BLaER1 treated with 17β-estradiol and CSF1 and Interleukin-3, amounts not matched to agents 10 nM and 100 nM (cell line): ENCODE results near the gene COG5.

Experiments used
- H3K27ac ChIP-seq, 11 experiments: shearing (Covaris generic); formaldehyde crosslinking; 2 replicates each; pipeline ENCODE4 v1.8.1; 2022
- H3K27me3 ChIP-seq, 11 experiments: shearing (Covaris generic); formaldehyde crosslinking; 2 replicates each; pipeline ENCODE4 v1.8.1; 2022
- H3K36me3 ChIP-seq, 11 experiments: shearing (Covaris generic); formaldehyde crosslinking; 2 replicates each; pipeline ENCODE4 v1.8.1; 2022
- H3K4me1 ChIP-seq, 10 experiments: shearing (Covaris generic); formaldehyde crosslinking; 2 replicates each; pipeline ENCODE4 v1.8.1; 2022
- H3K4me2 ChIP-seq, 11 experiments: shearing (Covaris generic); formaldehyde crosslinking; 2 replicates each; pipeline ENCODE4 v1.8.1; 2022
- H3K4me3 ChIP-seq, 10 experiments: shearing (Covaris generic); formaldehyde crosslinking; 2 replicates each; pipeline ENCODE4 v1.8.1; 2022
- H3K9ac ChIP-seq, 11 experiments: shearing (Covaris generic); formaldehyde crosslinking; 2 replicates each; pipeline ENCODE4 v1.8.1; 2022
- H3K9me3 ChIP-seq, 11 experiments: shearing (Covaris generic); formaldehyde crosslinking; replicated peaks in 1 of 11; 2 replicates each; pipeline ENCODE4 v1.8.1; 2022
- H4K20me1 ChIP-seq, 11 experiments: shearing (Covaris generic); formaldehyde crosslinking; 2 replicates each; pipeline ENCODE4 v1.8.1; 2022
- Cebpa-rat ChIP-seq, 11 experiments: shearing (Covaris generic); IDR thresholded peaks; 2 replicates each; pipeline ENCODE4 v1.8.1; 2022

The COG5 gene

GRCh38 chr7:107292591-107292990 lies 271.1 kb downstream of the COG5 start:
- Histone ChIP-seq H3K4me1 (no peaks in the 10 kb centered on the region), H3K4me2 (no peak overlapping the region), H4K20me1 (no peaks in the 10 kb centered on the region), H3K9me3 (no peaks in the 10 kb centered on the region), H3K9ac (no peak overlapping the region), H3K27ac (no peak overlapping the region), H3K27me3 (no peaks in the 10 kb centered on the region), H3K4me3 (no peak overlapping the region), H3K36me3 (peaks cover 6 to 69% (median 29%) of the 10 kb centered on the region in 11 experiments; a peak in 16 of 22 replicates)
- no peak for TF ChIP-seq Cebpa-rat (IDR thresholded peaks at IDR 0.05)

- H3K27ac ChIP-seq, result no peak overlapping the region
- no peaks in the 10 kb centered on the region for H3K9me3 ChIP-seq
- no peaks in the 10 kb centered on the region for H3K27me3 ChIP-seq
- H3K4me3 ChIP-seq, result no peak overlapping the region
- no peak overlapping the region for H3K4me2 ChIP-seq
- no peak overlapping the region for H3K9ac ChIP-seq
- H4K20me1 ChIP-seq, result no peaks in the 10 kb centered on the region
- peaks cover 6 to 58% (median 25%) of the 10 kb centered on the region in 11 experiments; a peak in 15 of 22 replicates for H3K36me3 ChIP-seq
- H3K4me1 ChIP-seq, result no peaks in the 10 kb centered on the region
- no peak for TF ChIP-seq Cebpa-rat (IDR thresholded peaks at IDR 0.05)
These were observed 272.3 kb downstream of the COG5 start for GRCh38 chr7:107291434-107291833.

- no peaks in the 10 kb centered on the region for H3K9me3 ChIP-seq
- no peak overlapping the region for H3K4me3 ChIP-seq
- H3K4me1 ChIP-seq, result no peaks in the 10 kb centered on the region
- H3K36me3 ChIP-seq, result peaks cover under 1 to 44% (median 15%) of the 10 kb centered on the region in 11 experiments; a peak in 13 of 22 replicates
- no peak overlapping the region for H3K4me2 ChIP-seq
- H3K27me3 ChIP-seq, result no peaks in the 10 kb centered on the region
- H4K20me1 ChIP-seq, result no peaks in the 10 kb centered on the region
- H3K9ac ChIP-seq, result no peak overlapping the region
- H3K27ac ChIP-seq, result no peak overlapping the region
- no peak for TF ChIP-seq Cebpa-rat (IDR thresholded peaks at IDR 0.05)
These were observed 276.7 kb downstream of the COG5 start for GRCh38 chr7:107286751-107287621.

- Histone ChIP-seq H3K9me3 (no peaks in the 10 kb centered on the region), H3K4me3 (no peak overlapping the region), H3K4me2 (no peak overlapping the region), H3K27ac (no peak overlapping the region), H4K20me1 (no peaks in the 10 kb centered on the region), H3K4me1 (peaks cover 0 to 4% (median 0%) of the 10 kb centered on the region in 10 experiments; a peak in 2 of 20 replicates), H3K36me3 (peaks cover 0 to 32% (median 6%) of the 10 kb centered on the region in 11 experiments; a peak in 8 of 22 replicates), H3K9ac (no peak overlapping the region), H3K27me3 (no peaks in the 10 kb centered on the region)
- TF ChIP-seq Cebpa-rat (IDR thresholded peaks at IDR 0.05), result no peak
These were observed 278.7 kb downstream of the COG5 start for GRCh38 chr7:107284911-107285479.

GRCh38 chr7:107277331-107277730 lies 286.4 kb downstream of the COG5 start:
- H4K20me1 ChIP-seq, result no peaks in the 10 kb centered on the region
- no peaks in the 10 kb centered on the region for H3K27me3 ChIP-seq
- H3K4me3 ChIP-seq, result no peak overlapping the region
- no peak overlapping the region for H3K9ac ChIP-seq
- H3K27ac ChIP-seq, result no peak overlapping the region
- peaks cover 0 to 33% (median 5%) of the 10 kb centered on the region in 11 experiments; a peak in 9 of 22 replicates for H3K36me3 ChIP-seq
- H3K4me1 ChIP-seq, result peaks cover 0 to 4% (median 0%) of the 10 kb centered on the region in 10 experiments; a peak in 2 of 20 replicates
- no peaks in the 10 kb centered on the region for H3K9me3 ChIP-seq
- TF ChIP-seq Cebpa-rat (IDR thresholded peaks at IDR 0.05), result no peak
- no peak overlapping the region for H3K4me2 ChIP-seq

GRCh38 chr7:107276220-107276827 lies 287.4 kb downstream of the COG5 start:
- H3K27ac ChIP-seq, result no peak overlapping the region
- peaks cover 0 to 2% (median 0%) of the 10 kb centered on the region in 10 experiments; a peak in 2 of 20 replicates for H3K4me1 ChIP-seq
- H3K27me3 ChIP-seq, result no peaks in the 10 kb centered on the region
- H3K9me3 ChIP-seq, result no peaks in the 10 kb centered on the region
- H3K9ac ChIP-seq, result no peak overlapping the region
- TF ChIP-seq Cebpa-rat (IDR thresholded peaks at IDR 0.05), result no peak
- H3K4me3 ChIP-seq, result no peak overlapping the region
- peaks cover 0 to 25% (median 4%) of the 10 kb centered on the region in 11 experiments; a peak in 6 of 22 replicates for H3K36me3 ChIP-seq
- no peak overlapping the region for H3K4me2 ChIP-seq
- no peaks in the 10 kb centered on the region for H4K20me1 ChIP-seq

- no peak overlapping the region for H3K9ac ChIP-seq
- H3K4me1 ChIP-seq, result no peaks in the 10 kb centered on the region
- H3K27ac ChIP-seq, result no peak overlapping the region
- H3K36me3 ChIP-seq, result peaks cover 0 to 32% (median 4%) of the 10 kb centered on the region in 11 experiments; a peak in 7 of 22 replicates
- no peak overlapping the region for H3K4me3 ChIP-seq
- no peak for TF ChIP-seq Cebpa-rat (IDR thresholded peaks at IDR 0.05)
- H3K4me2 ChIP-seq, result no peak overlapping the region
- H3K27me3 ChIP-seq, result no peaks in the 10 kb centered on the region
- H3K9me3 ChIP-seq, result no peaks in the 10 kb centered on the region
- H4K20me1 ChIP-seq, result no peaks in the 10 kb centered on the region
These were observed 289.2 kb downstream of the COG5 start for GRCh38 chr7:107274506-107274905.

GRCh38 chr7:107269790-107270189 lies 293.9 kb downstream of the COG5 start:
- Histone ChIP-seq H3K4me2 (no peak overlapping the region), H4K20me1 (no peaks in the 10 kb centered on the region), H3K9ac (no peak overlapping the region), H3K4me1 (no peaks in the 10 kb centered on the region), H3K36me3 (peaks cover 0 to 27% (median 4%) of the 10 kb centered on the region in 11 experiments; a peak in 5 of 22 replicates), H3K27ac (no peak overlapping the region), H3K4me3 (no peak overlapping the region), H3K27me3 (no peaks in the 10 kb centered on the region), H3K9me3 (no peaks in the 10 kb centered on the region)
- no peak for TF ChIP-seq Cebpa-rat (IDR thresholded peaks at IDR 0.05)

- Histone ChIP-seq H3K27me3 (no peaks in the 10 kb centered on the region), H3K4me2 (no peak overlapping the region), H3K27ac (no peak overlapping the region), H3K4me1 (no peaks in the 10 kb centered on the region), H3K4me3 (no peak overlapping the region), H3K36me3 (peaks cover 0 to 20% (median 0%) of the 10 kb centered on the region in 11 experiments; a peak in 5 of 22 replicates), H3K9me3 (no peaks in the 10 kb centered on the region), H3K9ac (no peak overlapping the region), H4K20me1 (no peaks in the 10 kb centered on the region)
- TF ChIP-seq Cebpa-rat (IDR thresholded peaks at IDR 0.05), result no peak
These were observed 295.1 kb downstream of the COG5 start for GRCh38 chr7:107268594-107268993.
